ENCODE data around the gene EBPL.
"Not testable (repeated sequence)": the region's sequence is repeated elsewhere in the genome, so short reads cannot be mapped to it uniquely, and the experiment has no call there.

The EBPL gene

GRCh38 chr13:49632156-49632555 is 59.1 kb downstream of the EBPL start:
- DNase-seq: no peak

DNA sequence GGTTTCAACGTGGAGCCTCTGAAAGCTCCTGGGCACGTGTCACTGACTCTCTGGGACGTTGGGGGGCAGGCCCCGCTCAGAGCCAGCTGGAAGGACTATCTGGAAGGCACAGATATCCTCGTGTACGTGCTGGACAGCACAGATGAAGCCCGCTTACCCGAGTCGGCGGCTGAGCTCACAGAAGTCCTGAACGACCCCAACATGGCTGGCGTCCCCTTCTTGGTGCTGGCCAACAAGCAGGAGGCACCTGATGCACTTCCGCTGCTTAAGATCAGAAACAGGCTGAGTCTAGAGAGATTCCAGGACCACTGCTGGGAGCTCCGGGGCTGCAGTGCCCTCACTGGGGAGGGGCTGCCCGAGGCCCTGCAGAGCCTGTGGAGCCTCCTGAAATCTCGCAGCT is 60.7 kb downstream of the EBPL start:
- DNase-seq: no peak

DNA sequence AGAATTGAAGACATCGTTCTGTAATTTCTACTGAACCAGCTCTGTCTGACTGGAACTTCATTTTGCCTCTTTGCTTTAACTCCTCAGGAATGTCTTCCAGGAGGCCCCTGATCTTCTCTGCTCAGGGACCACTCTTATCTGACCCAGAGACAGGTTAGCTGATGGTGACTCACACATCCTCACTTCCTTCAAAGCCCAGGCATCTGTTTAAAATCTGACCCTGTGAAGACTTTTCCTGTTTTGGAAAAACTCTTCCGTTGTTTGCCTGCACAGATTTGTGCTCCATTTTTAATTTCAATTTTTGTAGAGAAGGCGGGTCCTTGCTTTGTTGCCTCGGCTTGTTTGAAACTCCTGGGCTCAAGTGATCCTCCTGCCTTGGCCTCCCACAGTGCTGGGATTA is 61.3 kb downstream of the EBPL start:
- no peak for DNase-seq

DNA sequence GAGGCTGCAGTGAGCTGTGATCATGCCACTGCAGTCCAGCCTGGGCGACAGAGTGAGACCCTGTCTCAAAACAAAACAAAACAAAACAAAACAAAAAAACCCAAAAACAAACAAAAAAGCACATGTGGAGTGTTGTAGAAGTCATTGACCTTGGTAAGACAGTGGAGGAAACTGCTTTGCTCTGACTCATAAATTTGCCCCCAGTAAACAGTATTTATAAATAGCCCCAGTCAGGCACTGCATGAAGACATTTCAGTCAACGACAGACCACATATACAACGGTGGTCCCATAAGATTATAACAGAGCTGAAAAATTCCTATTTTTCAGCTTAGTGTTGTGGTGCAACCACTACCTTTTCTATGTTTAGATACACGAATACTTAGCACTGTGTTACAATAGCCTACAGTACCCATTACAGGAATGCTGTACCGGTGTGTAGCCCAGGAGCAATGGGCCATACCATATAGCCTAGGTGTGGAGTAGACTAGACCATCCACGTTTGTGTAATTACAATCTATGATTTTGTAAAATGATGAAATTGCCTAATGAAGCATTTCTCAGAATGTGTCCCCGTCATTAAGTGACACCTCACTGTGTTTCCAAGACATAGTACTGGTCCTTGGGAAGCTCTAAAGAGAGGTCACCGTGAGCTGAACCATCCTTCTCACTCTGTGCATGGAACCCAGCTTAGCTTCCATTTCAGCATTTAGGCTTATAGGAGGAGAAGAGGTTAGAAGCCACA is 61.9 kb downstream of the EBPL start:
- DNase-seq: no peak

DNA sequence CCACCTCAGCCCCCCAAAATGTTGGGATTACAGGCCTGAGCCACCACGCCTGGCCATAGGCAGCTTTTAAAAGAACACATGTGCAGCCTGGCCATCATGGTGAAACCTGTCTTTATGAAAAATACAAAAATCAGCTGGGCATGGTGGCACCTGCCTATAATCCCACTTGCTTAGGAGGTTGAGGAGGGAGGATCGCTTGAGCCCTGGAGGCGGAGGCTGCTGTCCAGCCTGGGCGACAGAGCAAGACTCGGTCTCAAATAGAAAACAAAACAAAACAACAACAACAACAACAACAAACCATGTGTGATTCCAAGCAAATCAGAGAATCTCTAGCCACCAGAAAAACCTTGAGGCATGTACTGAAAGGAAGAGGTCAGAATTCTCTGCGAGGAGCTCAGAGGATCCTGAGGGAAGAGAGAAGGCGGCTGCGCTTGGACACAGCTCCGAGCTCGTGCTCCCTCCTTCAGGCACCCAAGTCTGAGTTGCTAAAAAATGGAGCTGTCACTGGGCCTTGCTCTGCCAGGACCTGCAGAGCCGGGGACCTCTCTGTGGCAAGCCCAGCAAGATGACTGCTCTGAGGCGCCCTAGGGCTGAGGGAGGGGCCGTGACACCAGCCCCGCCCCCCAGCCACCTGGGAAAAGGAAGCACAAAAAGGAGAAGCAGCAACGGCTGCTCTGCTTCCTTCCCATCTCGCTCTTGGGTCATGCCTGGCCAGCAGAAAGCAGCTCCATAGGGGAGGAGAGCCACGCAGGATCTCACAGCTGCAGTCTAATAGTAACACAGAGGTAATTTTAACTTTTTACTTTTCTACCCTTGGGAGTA is 63.2 kb downstream of the EBPL start, which contains the start of gene ARL11:
Gene ARL11, plus strand, starts transcription at position 677 of the 822 bp plus-strand sequence. CDS start 1,941 bp downstream, outside the sequence.
- peak; percentile 48 for DNase-seq

- DNase-seq: no peak
These were observed 65.8 kb downstream of the EBPL start for GRCh38 chr13:49625392-49626079.

DNA sequence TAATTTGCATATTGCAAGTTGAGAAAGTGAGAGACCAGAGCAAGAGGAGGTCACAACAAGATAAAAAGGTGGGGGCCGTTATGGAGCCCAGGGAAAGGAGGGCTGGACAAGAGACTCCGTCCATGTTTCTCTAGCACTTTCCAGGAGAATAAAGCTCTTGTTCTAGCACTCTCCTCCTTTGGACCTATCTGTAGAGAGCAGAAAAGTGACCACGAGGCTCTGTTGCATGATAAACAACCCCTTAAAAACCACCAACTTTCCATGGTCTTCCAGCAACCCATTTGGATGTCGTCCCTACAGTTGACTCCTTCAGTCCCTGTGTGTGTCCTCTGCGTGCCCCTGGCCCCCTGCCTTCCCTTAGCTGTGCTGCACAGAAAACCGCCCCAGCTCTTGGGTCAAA is 67.1 kb downstream of the EBPL start:
- DNase-seq: no peak

GRCh38 chr13:49622174-49622946 is 68.9 kb downstream of the EBPL start:
- DNase-seq: no peak

DNA sequence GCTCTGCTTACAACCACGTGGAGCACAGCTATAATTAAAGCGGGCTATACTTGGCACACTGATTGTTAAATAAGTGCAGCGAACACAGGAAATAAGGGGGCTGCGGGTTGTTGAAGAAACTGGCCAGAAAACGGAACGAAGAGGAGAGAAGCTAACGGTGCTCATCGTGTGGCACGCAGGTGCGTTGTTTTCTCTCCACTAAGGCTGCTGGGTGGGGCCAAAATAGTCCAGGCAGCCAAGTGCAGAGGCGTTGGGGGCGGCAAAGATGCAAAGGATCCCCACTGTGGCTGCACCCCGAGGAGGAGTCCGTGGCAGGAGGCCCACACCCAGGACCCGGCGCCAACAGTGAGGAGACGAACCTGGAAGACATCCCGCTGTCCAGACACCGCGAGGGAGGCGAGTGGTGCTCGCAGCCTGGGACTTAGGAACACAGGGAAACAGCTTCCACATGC is 71.1 kb downstream of the EBPL start:
- DNase-seq: no peak

DNA sequence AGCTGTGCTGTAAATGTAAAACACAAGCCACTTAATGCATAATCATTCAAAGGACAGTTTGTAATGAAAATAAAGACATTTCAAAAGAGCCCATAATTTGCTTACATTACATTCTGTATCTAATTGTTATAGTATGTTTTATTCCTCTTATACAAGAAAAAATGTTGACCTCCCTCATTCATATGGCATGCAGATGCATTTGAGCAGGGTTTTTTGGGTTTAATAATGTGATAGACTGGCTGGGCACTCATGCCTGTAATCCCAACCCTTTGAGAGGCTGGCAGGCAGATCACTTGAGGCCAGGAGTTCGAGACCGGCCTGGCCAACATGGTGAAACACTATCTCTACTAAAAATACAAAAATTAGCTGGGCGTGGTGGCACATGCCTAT is 74.6 kb downstream of the EBPL start:
- no peak for DNase-seq

DNA sequence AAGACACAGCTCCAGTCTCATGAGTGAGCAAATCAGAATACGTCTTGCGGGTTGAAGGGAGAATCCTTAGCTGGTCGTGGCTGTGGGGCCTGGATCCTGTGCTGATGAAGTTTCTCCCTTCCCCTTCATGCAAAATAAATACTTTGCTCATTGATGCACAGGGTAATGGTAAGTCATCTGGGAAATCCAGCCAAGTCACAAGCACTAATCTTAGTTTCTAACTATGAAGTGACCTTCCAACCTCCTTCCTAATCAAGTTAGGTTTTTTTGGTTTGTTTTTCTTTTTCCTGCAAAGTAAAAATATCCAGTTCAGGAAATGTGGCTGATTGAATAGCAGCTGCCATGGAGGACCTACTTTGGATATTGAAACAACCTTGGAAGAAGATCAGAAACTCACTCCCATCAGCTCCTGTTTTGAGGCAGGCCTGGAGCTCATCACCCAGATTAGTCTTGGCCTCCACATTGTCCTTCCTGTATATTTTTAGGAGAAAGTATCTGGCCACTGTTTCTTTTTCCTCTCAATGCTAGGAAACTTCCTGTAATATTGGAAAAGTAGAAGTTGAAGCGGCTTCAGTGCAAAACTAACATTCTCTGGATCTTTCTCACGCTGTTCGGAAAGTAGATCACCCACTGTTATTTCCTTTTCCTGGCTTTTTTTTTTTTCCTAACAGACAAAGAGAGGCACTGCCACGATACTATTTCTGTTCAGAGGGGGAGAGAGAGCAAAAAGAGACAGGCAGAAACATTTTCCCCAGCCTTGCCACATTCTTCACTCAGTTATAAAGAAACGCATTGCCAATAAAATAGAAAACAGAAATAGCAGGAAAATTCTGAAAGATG is 75.2 kb downstream of the EBPL start:
- no peak for DNase-seq

DNA sequence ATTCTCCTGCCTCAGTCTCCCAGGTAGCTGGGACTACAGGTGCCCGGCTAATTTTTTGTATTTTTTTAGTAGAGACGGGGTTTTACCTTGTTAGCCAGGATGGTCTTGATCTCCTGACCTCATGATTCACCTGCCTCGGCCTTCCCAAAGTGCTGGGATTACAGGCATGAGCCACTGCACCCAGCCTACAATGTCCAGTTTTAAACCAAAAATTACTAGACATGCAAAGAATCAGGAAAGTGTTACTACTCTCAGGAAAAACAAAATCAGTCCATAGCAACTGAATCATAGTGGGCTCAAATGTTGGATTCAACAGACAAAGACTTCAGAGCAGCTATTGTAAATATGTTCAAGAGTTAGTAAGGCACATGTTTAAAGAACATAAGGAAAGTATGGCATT is 79.2 kb downstream of the EBPL start:
- not testable (repeated sequence) for DNase-seq

Measured in stimulated activated CD4-positive, alpha-beta T cell treated with anti-CD3 and anti-CD28 coated beads, Interleukin-4, amount 100 ng/mL, for 24 hours (primary cell).